Common myeloid progenitor, CD34-positive (primary cell): ENCODE data around the gene AUTS2.
A peak's percentile ranks its signal among the peaks of the same experiment; 100 is the strongest.

Experiments
- CTCF ChIA-PET: fragments of 350-600 bp; sonication (Branson Sonifier 250); formaldehyde crosslinking; loops from one replicate; lab custom pipeline; 2021; ENCODE audit warnings: antibody characterized with exemption; lab: Charles Lee
- POLR2A ChIA-PET: fragments of 350-600 bp; sonication (Branson Sonifier 250); formaldehyde crosslinking; loops from one replicate; lab custom pipeline; 2021; ENCODE audit warnings: antibody characterized with exemption; lab: Charles Lee
- DNase-seq, 3 donors: peaks; one replicate each; pipeline versions ENCODE4 v3.0.0 to v3.0.0-alpha.2; 2013
- H3K27ac ChIP-seq, 2 experiments: 1 replicate in 1 of 2; 2 replicates in 1 of 2; pipeline ENCODE4 v1.7.0; 2013; ENCODE audit warnings: inconsistent platforms in 2 of 2, low read length in 2 of 2, mild to moderate bottlenecking in 2 of 2, low read depth in 1 of 2, moderate library complexity in 1 of 2; ENCODE audit not compliant: severe bottlenecking in 2 of 2, insufficient read depth in 1 of 2, poor library complexity in 1 of 2
- H3K27me3 ChIP-seq, 5 experiments: replicated peaks in 2 of 5; 1 replicate in 3 of 5; 2 replicates in 2 of 5; pipeline versions ENCODE4 v1.6.1 to v1.7.0; 2013; ENCODE audit warnings: low read length in 4 of 5, mild to moderate bottlenecking in 2 of 5, moderate library complexity in 2 of 5, inconsistent platforms in 1 of 5; ENCODE audit not compliant: insufficient read depth in 5 of 5, control insufficient read depth in 4 of 5
- H3K36me3 ChIP-seq, 4 experiments: 1 replicate in 2 of 4; 2 replicates in 2 of 4; pipeline versions ENCODE4 v1.6.1 to v1.7.0; 2013; ENCODE audit warnings: low read length in 3 of 4, control low read depth in 1 of 4, mild to moderate bottlenecking in 1 of 4; ENCODE audit not compliant: control insufficient read depth in 4 of 4, insufficient read depth in 4 of 4
- H3K4me1 ChIP-seq, 4 experiments: 1 replicate in 3 of 4; 2 replicates in 1 of 4; pipeline versions ENCODE4 v1.6.1 to v1.7.1; 2013; ENCODE audit warnings: low read length in 3 of 4, mild to moderate bottlenecking in 3 of 4, control low read depth in 1 of 4, inconsistent platforms in 1 of 4, moderate library complexity in 1 of 4; ENCODE audit not compliant: control insufficient read depth in 4 of 4, insufficient read depth in 4 of 4; ENCODE audit errors: control extremely low read depth in 1 of 4
- H3K4me3 ChIP-seq, 7 experiments: 1 replicate in 4 of 7; 2 replicates in 3 of 7; pipeline versions ENCODE4 v1.5.1 to v1.7.0; 2013; ENCODE audit warnings: mild to moderate bottlenecking in 7 of 7, low read length in 6 of 7, moderate library complexity in 6 of 7, inconsistent platforms in 2 of 7, low read depth in 2 of 7, control low read depth in 1 of 7; ENCODE audit not compliant: insufficient read depth in 4 of 7, control insufficient read depth in 1 of 7; ENCODE audit errors: extremely low read depth in 1 of 7
- H3K9me3 ChIP-seq, 5 experiments: 1 replicate in 4 of 5; 2 replicates in 1 of 5; pipeline versions ENCODE4 v1.6.1 to v1.7.1; 2013; ENCODE audit warnings: low read length in 4 of 5, mild to moderate bottlenecking in 2 of 5, inconsistent platforms in 1 of 5, low read depth in 1 of 5, moderate library complexity in 1 of 5; ENCODE audit not compliant: control insufficient read depth in 4 of 5, insufficient read depth in 2 of 5; ENCODE audit errors: control extremely low read depth in 1 of 5
- WGBS: methylation state at CpG from one replicate; pipeline ENCODE4 v1.1.5; 2013; ENCODE audit not compliant: insufficient coverage; 5-methylcytosine and 5-hydroxymethylcytosine counted together

The AUTS2 gene

DNA sequence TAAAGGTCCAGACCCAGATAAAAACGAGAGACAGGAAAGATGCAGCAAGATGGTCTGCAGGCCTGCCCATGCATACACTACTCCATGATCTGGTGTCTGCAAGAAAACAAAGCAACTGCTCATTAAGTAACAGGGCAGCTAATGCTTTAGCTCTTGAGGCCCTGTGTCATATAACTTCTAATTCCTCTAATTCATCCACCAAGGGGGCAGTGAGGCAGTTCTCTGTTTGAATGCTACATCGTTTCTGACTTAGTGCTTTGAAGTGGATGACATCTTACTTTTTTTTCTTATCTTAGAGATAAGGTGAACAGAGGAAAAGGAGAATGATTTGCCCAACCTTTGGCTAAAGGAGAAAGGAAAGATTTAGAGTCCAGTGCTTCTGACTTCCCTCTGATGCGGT, 619.7 kb downstream of the AUTS2 start:
- Histone ChIP-seq H3K27ac (no peak overlapping the region), H3K27me3 (no peaks in the 10 kb centered on the region), H3K4me3 (no peak overlapping the region), H3K4me1 (peaks cover 0 to 2% (median 0%) of the 10 kb centered on the region in 4 experiments), H3K9me3 (no peaks in the 10 kb centered on the region), H3K36me3 (no peaks in the 10 kb centered on the region)
- POLR2A ChIA-PET, result no interaction called here
- CTCF ChIA-PET, result no interaction called here
- DNase-seq, result no peak
- 100% methylated on average over 2 of the region's 3 CpGs for WGBS

DNA sequence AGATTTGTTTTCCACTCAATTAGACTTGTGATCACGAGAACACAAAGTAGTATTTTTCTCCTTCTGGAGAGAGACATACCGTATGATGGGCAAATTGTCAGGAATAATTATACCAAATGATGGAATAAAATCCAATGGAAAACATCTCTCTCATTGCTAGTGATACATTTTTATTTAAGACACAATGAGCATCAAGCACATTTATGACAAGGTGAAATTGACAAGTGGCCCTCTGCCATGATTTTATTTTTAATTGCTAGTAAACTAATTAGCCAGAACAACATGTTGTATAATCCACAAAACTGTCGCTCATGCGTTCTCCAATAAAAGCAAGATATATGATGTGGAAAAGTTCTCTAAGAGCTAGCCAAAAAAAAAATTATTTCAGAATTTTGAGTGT, 620.8 kb downstream of the AUTS2 start:
- no peaks in the 10 kb centered on the region for H3K9me3 ChIP-seq
- no peaks in the 10 kb centered on the region for H3K36me3 ChIP-seq
- DNase-seq, result no peak
- H3K27ac ChIP-seq, result no peak overlapping the region
- peaks cover 0 to under 1% (median 0%) of the 10 kb centered on the region in 4 experiments for H3K4me1 ChIP-seq
- ChIA-PET POLR2A (no interaction called here), CTCF (no interaction called here)
- no peaks in the 10 kb centered on the region for H3K27me3 ChIP-seq
- no peak overlapping the region for H3K4me3 ChIP-seq
- no CpG with 5 or more reads among the region's 4 CpGs for WGBS

DNA sequence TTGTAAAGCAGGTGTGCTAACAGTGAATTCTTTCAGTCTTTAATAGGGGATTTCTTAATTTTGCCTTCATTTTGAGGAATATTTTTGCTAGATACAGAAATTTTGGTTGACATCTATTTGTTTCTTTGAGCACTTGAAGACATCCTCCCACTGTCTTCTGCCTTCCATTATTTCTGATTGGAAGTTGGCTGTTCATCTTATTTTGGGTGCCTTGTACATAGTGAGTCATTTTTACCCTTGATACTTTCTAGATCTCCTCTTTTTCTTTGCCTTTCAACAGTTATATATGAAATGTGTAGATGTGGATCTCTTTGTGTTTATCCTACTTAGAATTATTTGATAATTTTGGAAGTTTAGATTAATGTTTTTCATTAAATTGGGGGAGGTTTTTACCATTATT, 631.0 kb downstream of the AUTS2 start:
- CTCF ChIA-PET, result interaction anchor here (1.1 kb wide), 1 partner anchor 21 kb away, joined by 3 read pairs; no protein-coding TSS in a partner anchor
- no peak overlapping the region for H3K27ac ChIP-seq
- POLR2A ChIA-PET, result no interaction called here
- H3K9me3 ChIP-seq, result peaks cover 5 to 22% (median 7%) of the 10 kb centered on the region in 5 experiments
- H3K4me1 ChIP-seq, result no peaks in the 10 kb centered on the region
- H3K27me3 ChIP-seq, result no peaks in the 10 kb centered on the region
- peak in 2 of 3 donors; percentile 2 to 8 for DNase-seq
- H3K4me3 ChIP-seq, result no peak overlapping the region
- no peaks in the 10 kb centered on the region for H3K36me3 ChIP-seq

DNA sequence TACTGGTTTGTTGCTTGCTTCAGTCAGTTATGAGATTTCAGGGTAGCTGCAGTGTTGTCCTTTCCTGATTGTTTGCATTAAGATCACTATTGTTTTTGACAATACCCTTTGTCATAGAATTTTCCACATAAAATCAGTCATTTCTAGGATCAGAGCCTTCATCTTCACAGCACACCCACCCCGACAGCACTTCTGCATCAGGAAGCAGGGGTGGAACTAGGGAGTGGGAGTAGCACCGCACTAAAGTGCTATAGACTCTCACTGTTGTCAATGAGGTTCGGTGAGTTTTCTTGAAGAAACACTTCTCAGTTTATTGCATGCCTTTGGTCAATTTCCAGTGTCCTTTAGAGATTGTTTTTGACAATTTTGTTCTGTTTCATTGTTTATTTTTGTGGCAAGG, 632.5 kb downstream of the AUTS2 start:
- Histone ChIP-seq H3K27ac (no peak overlapping the region), H3K9me3 (peaks cover 5 to 22% (median 7%) of the 10 kb centered on the region in 5 experiments), H3K27me3 (no peaks in the 10 kb centered on the region), H3K4me3 (no peak overlapping the region), H3K4me1 (no peaks in the 10 kb centered on the region), H3K36me3 (no peaks in the 10 kb centered on the region)
- CTCF ChIA-PET, result interaction anchor here (1.0 kb wide), 1 partner anchor 19 kb away, joined by 3 read pairs; no protein-coding TSS in a partner anchor
- no peak for DNase-seq
- 100% methylated on average over 3 of the region's 3 CpGs for WGBS
- POLR2A ChIA-PET, result no interaction called here

DNA sequence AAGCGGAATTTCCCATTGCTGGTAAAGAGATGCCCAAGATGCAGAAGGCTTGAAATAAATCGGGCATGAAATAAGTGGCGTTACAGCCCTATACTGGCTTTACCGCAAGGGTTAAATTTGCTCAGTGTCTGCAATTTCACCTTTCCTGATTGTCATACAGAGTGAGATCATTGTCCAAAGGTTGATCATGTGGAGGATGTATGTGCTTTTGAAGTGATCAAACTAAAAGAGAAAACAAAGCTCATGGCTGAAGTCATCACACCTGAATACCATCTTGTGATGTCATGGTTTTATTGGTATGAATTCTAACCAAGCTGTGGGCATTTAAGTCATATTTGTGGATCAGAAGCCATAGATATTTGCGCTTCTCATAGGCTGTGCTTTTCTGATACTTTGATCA, 635.5 kb downstream of the AUTS2 start:
- H3K4me1 ChIP-seq, result no peaks in the 10 kb centered on the region
- WGBS, result 97% methylated on average over 4 of the region's 5 CpGs
- no peak for DNase-seq
- CTCF ChIA-PET, result no interaction called here
- POLR2A ChIA-PET, result no interaction called here
- peaks cover 0 to 16% (median 7%) of the 10 kb centered on the region in 5 experiments for H3K9me3 ChIP-seq
- H3K27me3 ChIP-seq, result no peaks in the 10 kb centered on the region
- H3K27ac ChIP-seq, result no peak overlapping the region
- no peak overlapping the region for H3K4me3 ChIP-seq
- H3K36me3 ChIP-seq, result no peaks in the 10 kb centered on the region

DNA sequence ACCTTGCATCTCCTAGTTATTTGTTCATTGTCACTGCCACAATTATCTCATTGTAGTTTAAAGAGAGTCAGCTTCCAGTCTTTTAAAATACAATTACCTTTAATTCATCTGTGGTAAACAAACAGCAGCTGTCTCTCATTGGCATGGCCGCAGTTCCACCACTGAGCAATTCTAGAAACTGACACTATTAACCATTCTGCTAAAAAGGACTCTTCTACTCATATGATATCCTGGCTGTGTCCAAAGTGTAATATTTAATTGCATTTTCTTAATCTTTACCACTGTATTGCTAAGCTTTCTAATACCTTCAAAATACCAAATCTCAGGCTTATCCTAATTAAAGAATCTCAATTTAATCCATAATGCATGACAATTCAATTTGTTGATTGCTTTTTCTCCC, 639.0 kb downstream of the AUTS2 start:
- WGBS, result no CpG with 5 or more reads among the region's 1 CpG
- no peak overlapping the region for H3K27ac ChIP-seq
- CTCF ChIA-PET, result no interaction called here
- POLR2A ChIA-PET, result no interaction called here
- no peaks in the 10 kb centered on the region for H3K4me1 ChIP-seq
- no peak overlapping the region for H3K4me3 ChIP-seq
- DNase-seq, result no peak
- no peaks in the 10 kb centered on the region for H3K9me3 ChIP-seq
- no peaks in the 10 kb centered on the region for H3K27me3 ChIP-seq
- H3K36me3 ChIP-seq, result no peaks in the 10 kb centered on the region

DNA sequence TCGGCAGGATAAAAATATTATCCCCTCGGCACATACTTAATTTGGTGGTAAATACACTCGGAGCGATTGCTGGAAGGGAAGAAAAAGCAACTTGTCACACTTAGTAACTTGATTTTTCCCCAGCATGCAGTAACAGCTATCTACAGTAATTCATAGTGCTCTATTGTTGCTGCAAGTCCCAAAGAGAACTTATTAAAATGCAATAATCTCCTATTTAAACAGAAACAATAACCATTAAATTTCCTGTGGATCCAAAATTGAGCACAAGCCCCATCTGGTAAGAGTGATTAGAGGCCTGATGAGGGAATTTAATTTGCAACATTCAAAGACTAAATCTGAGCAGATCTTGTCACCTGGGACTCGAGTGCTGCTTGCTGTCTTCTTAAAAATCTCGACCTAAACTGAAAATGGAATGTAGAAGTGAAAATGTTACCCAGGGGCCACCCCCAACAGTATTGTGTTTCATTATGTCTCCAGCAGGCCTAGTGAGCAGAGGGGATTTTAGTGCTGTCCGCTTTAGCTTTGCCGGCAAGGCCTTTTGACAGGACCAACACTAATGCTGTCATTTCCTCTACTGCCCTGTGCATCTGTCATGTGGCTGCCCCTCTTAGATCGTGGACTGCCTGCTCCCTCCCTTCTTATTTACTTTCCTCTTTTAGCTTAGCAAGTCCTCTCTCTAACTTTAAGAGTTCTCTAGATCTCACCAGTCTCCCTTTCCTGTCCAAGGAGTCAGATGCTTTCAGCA, 639.7 kb downstream of the AUTS2 start:
- Histone ChIP-seq H3K27me3 (no peaks in the 10 kb centered on the region), H3K4me3 (no peak overlapping the region), H3K9me3 (no peaks in the 10 kb centered on the region), H3K27ac (no peak overlapping the region), H3K36me3 (no peaks in the 10 kb centered on the region), H3K4me1 (no peaks in the 10 kb centered on the region)
- CTCF ChIA-PET, result no interaction called here
- no peak for DNase-seq
- POLR2A ChIA-PET, result no interaction called here
- 85% methylated on average over 8 of the region's 9 CpGs for WGBS
